ENCODE data around the gene PCGF3.
A peak's percentile ranks its signal among the peaks of the same experiment; 100 is the strongest.
"Not testable (repeated sequence)": the region's sequence is repeated elsewhere in the genome, so short reads cannot be mapped to it uniquely, and the experiment has no call there.

The PCGF3 gene

GRCh38 chr4:669806-670559, 35.6 kb upstream of the PCGF3 start:
- not testable (repeated sequence) for DNase-seq

GRCh38 chr4:671769-672168, 33.9 kb upstream of the PCGF3 start:
- DNase-seq = no peak

- no peak for DNase-seq
These were observed 32.1 kb upstream of the PCGF3 start for GRCh38 chr4:673349-674091.

- peak; percentile 95 for DNase-seq
These were observed 31.2 kb upstream of the PCGF3 start, which contains the start of the genes ATP5ME and MYL5 for GRCh38 chr4:674172-675035. Gene ATP5ME, minus strand, starts transcription at chr4:674276. Its CDS starts 29 bp downstream, at chr4:674247. Gene MYL5, plus strand, starts transcription at chr4:674542. Its CDS starts 3,485 bp downstream, at chr4:678027.

GRCh38 chr4:675036-675882, 30.4 kb upstream of the PCGF3 start:
- DNase-seq = no peak

GRCh38 chr4:675980-676870, 29.4 kb upstream of the PCGF3 start:
- no peak for DNase-seq

GRCh38 chr4:676871-677235, 28.8 kb upstream of the PCGF3 start:
- no peak for DNase-seq

- no peak for DNase-seq
These were observed 28.0 kb upstream of the PCGF3 start for GRCh38 chr4:677431-678293.

GRCh38 chr4:678331-679103, 27.1 kb upstream of the PCGF3 start:
- no peak for DNase-seq

- DNase-seq = no peak
These were observed 26.5 kb upstream of the PCGF3 start for GRCh38 chr4:679104-679481.

GRCh38 chr4:679629-680028, 26.0 kb upstream of the PCGF3 start:
- no peak for DNase-seq

- no peak for DNase-seq
These were observed 25.5 kb upstream of the PCGF3 start for GRCh38 chr4:680091-680490.

- no peak for DNase-seq
These were observed 25.1 kb upstream of the PCGF3 start for GRCh38 chr4:680551-680927.

- DNase-seq = peak; percentile 18
These were observed 24.5 kb upstream of the PCGF3 start for GRCh38 chr4:680928-681645.

GRCh38 chr4:681736-682451, 23.7 kb upstream of the PCGF3 start:
- no peak for DNase-seq

- no peak for DNase-seq
These were observed 23.0 kb upstream of the PCGF3 start for GRCh38 chr4:682490-683172.

- no peak for DNase-seq
These were observed 22.3 kb upstream of the PCGF3 start for GRCh38 chr4:683247-683897.
